ENCODE results near the gene SAMD14.

DNA sequence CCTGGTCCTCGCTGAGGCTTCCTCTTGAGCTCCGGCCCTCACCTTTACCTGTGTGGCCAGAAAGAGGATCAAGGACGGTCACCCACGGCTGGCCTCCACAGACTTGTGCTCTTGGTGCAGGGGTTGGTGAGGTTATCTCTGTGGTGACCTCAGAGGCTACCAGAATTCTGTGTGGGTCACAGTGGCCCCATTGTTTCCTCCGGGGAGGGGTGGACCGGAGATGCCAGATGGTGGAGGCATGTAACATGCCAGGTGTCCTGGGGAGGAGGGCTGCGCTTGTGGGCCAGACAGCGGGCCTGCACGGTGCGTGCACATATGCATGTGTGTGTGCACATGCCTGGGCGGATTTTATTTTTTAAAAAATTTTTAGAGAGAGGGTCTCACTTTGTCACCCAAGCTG, 42.2 kb upstream of the SAMD14 start:
- no peak for TF ChIP-seq POLR2A (IDR thresholded peaks at IDR 0.05)
- TF ChIP-seq CTCF (IDR thresholded peaks at IDR 0.05): no peak
